Bronchial epithelial cell (primary cell): ENCODE results near the gene PPTC7. TPM values are rescaled to one million over a fixed set of nuclear protein-coding genes. Genes with fewer than 3 reads are reported as not detected.
A peak's percentile ranks its signal among the peaks of the same experiment; 100 is the strongest.
"Not testable (repeated sequence)": the region's sequence is repeated elsewhere in the genome, so short reads cannot be mapped to it uniquely, and the experiment has no call there.

Experiments used
- DNase-seq: peaks from one replicate; pipeline ENCODE4 v3.0.0-alpha.2; 2010; ENCODE audit warnings: low read depth
- FAIRE-seq: peaks from 2 replicates; lab custom pipeline; 2011; peaks lifted over from hg19 to GRCh38; lab: Jason Lieb, UNC
- H3K27me3 ChIP-seq: 2 replicates; pipeline ENCODE4 v1.5.1; 2011; ENCODE audit warnings: low read length; ENCODE audit not compliant: control insufficient read depth, insufficient read depth
- H3K36me3 ChIP-seq: 2 replicates; pipeline ENCODE4 v1.5.1; 2011; ENCODE audit warnings: low read length; ENCODE audit not compliant: control insufficient read depth, insufficient read depth
- H3K4me3 ChIP-seq: 2 replicates; pipeline ENCODE4 v1.5.1; 2011; ENCODE audit warnings: mild to moderate bottlenecking, low read depth, low read length, control low read depth
- CTCF ChIP-seq: IDR thresholded peaks from 2 replicates; pipeline ENCODE4 v1.5.1; 2011; ENCODE audit warnings: mild to moderate bottlenecking, moderate library complexity, low read length, control low read depth, inconsistent platforms; ENCODE audit not compliant: insufficient read depth, severe bottlenecking
- total RNA-seq: library from RNA; depleted of rRNA; stranded (reverse); fragments of >200 nt; gene quantifications from 2 replicates; pipeline ENCODE4 v1.2.1, GENCODE V29; 2014

PPTC7 gene
- total RNA-seq, 1 donor from 2014 or later, result 10.8 TPM

- no peak for FAIRE-seq
- TF ChIP-seq CTCF, result no peak
- Histone ChIP-seq H3K27me3 (no peaks in the 10 kb centered on the region), H3K36me3 (no peaks in the 10 kb centered on the region), H3K4me3 (no peak overlapping the region)
- DNase-seq, result no peak
Observed at GRCh38 chr12:110574044-110574443, 9.1 kb downstream of the PPTC7 start.

- not testable (repeated sequence) for FAIRE-seq, DNase-seq, H3K27me3 ChIP-seq, H3K4me3 ChIP-seq, H3K36me3 ChIP-seq
Observed at GRCh38 chr12:110570798-110571197, 12.3 kb downstream of the PPTC7 start.

- DNase-seq, H3K4me3 ChIP-seq, H3K27me3 ChIP-seq, H3K36me3 ChIP-seq, FAIRE-seq: not testable (repeated sequence)
Observed at GRCh38 chr12:110569838-110570237, 13.3 kb downstream of the PPTC7 start.

GRCh38 chr12:110568752-110569151, 14.4 kb downstream of the PPTC7 start:
- TF ChIP-seq CTCF, result no peak
- FAIRE-seq, result no peak
- H3K4me3 ChIP-seq, result no peak overlapping the region

GRCh38 chr12:110566993-110567392, 16.1 kb downstream of the PPTC7 start:
- no peak overlapping the region for H3K4me3 ChIP-seq
- no peak for FAIRE-seq
- no peaks in the 10 kb centered on the region for H3K36me3 ChIP-seq
- no peak for TF ChIP-seq CTCF
- no peaks in the 10 kb centered on the region for H3K27me3 ChIP-seq
- no peak for DNase-seq

More at GRCh38 chr12:110568752-110569151, 14.4 kb downstream of the PPTC7 start:
- no peaks in the 10 kb centered on the region for H3K36me3 ChIP-seq
- DNase-seq, result no peak
- no peaks in the 10 kb centered on the region for H3K27me3 ChIP-seq

- no peak for TF ChIP-seq CTCF
- FAIRE-seq (no peak), DNase-seq (peak; percentile 98)
- Histone ChIP-seq H3K36me3 (no peaks in the 10 kb centered on the region), H3K27me3 (no peaks in the 10 kb centered on the region), H3K4me3 (no peak overlapping the region)
Observed at GRCh38 chr12:110565894-110566871, 16.9 kb downstream of the PPTC7 start.
